ENCODE data around the gene ALKBH7.
"Not testable (repeated sequence)": the region's sequence is repeated elsewhere in the genome, so short reads cannot be mapped to it uniquely, and the experiment has no call there.

The ALKBH7 gene

DNA sequence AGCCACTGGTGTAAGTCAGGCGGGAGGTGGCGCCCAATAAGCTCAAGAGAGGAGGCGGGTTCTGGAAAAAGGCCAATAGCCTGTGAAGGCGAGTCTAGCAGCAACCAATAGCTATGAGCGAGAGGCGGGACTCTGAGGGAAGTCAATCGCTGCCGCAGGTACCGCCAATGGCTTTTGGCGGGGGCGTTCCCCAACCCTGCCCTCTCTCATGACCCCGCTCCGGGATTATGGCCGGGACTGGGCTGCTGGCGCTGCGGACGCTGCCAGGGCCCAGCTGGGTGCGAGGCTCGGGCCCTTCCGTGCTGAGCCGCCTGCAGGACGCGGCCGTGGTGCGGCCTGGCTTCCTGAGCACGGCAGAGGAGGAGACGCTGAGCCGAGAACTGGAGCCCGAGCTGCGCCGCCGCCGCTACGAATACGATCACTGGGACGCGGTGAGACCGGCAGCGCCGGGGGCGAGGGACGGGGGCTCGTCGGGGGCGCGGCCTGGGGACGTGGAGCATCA, at the start of gene ALKBH7:
Gene ALKBH7, plus strand, starts transcription at position 201 of the 502 bp plus-strand sequence. Its CDS starts 27 bp downstream, at position 228.
- DNase-seq: peak; percentile 99

- no peak for DNase-seq
These were observed 47.8 kb upstream of the ALKBH7 start for GRCh38 chr19:6324757-6325156.

DNA sequence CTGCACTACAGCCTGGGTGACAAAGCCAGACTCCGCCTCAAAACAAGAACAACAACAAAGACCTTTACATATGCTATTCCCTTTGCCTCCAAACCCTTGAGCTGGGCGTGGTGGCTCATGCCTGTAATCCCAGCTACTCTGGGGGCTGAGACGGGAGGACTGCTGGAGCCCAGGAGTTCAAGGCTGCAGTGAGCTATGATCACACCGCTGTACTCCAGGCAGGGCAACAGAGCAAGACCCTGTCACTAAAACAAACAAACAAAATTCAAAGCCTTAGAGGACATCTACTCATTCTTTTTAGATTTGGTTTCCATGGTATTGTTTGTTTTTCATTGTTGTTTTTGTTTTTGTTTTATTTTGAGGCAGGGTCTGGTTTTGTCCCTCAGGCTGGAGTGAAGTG, 47.0 kb upstream of the ALKBH7 start:
- DNase-seq: no peak

GRCh38 chr19:6326815-6327214, 45.8 kb upstream of the ALKBH7 start:
- no peak for DNase-seq

GRCh38 chr19:6333439-6333838, 39.2 kb upstream of the ALKBH7 start, which contains the start of gene ACER1:
TSS of gene ACER1 (minus strand) at chr19:6333612. CDS start at chr19:6333551, 61 bp downstream.
- no peak for DNase-seq

DNA sequence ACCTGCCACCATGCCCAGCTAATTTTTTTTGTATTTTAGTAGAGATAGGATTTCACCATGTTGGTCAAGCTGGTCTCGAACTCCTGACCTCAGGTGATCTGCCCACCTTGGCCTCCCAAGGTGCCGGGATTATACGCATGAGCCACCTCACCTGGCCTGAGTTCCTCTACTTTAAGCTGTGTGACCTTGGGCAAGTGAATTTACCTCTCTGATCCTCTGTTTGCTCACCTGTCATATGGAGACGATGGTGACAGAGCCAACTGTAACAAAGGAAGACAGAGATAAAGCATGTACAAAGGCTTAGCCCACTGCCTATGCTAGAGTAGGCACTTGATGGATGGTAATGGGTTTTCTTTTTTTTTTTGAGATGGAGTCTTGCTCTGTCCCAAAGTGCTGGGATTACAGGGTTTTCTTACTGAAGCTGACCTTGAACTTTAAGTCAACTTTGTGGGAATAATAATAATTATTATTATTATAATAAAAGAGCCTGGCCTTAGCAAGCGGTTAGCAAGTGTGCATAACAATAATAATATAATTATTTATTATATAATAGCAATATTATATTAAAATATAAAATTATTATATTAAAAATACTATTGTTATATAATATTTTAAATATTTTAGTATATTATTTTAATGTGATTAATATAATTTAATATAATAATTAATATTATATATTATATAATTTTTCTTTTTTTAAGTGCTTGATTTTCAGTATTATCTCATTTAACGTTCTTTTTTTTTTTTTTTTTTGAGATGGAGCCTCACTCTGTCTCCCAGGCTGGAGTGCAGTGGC, 37.9 kb upstream of the ALKBH7 start:
- DNase-seq: no peak

DNA sequence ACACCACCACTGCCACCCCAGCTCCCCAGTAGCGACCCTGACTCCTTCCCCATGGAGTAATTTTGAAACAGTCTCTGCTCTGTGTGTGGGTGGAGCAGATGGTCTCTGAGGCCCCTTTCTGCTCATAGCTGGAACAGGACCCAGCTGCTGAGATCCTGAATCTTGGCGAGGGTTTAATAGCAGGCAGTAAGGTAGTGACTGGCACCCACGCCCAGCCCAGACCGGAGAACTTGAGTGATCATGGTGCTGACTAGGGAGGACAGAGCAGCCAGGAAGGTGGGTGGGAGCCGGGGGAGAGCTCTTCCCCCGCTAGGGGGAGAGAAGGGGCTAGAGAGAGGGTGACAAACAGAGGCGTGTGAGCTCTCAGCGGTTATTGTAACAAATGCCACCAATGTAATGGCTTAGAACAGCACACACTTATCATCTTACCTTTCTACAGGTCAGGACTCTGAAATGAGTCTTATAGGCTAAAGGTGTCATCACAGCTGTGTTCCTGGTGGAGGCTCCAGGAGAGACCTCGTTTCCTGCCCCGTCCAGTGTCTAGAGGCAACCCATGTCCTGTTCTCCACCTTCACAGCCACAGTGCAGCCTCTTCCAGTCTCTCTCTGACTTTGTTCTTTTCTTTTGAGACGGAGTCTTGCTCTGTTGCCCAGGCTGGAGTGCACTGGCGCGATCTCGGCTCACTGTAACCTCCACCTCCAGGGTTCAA, 31.9 kb upstream of the ALKBH7 start:
- DNase-seq: no peak

- no peak for DNase-seq
These were observed 29.1 kb upstream of the ALKBH7 start for GRCh38 chr19:6343462-6343861.

- DNase-seq: not testable (repeated sequence)
These were observed 23.3 kb upstream of the ALKBH7 start for GRCh38 chr19:6349271-6349670.

DNA sequence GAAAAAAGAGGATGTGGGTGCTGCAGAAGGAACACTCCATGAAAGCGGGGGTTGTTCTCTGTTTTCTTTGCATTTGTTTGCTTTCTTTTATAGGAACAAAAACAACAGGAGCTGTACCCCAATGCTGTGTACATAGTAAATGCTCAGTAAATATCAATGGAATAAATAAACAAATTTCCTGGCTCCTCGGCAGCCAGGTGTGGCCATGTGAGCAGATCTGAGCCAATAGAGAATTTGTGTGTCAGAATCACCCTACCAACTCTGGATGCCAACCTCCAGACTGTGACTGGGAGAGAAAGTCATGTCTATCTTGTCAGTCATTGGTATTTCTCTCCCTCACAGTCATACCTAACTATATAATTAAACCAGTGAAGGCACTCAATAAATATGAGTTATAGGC, 21.9 kb upstream of the ALKBH7 start:
- no peak for DNase-seq

DNA sequence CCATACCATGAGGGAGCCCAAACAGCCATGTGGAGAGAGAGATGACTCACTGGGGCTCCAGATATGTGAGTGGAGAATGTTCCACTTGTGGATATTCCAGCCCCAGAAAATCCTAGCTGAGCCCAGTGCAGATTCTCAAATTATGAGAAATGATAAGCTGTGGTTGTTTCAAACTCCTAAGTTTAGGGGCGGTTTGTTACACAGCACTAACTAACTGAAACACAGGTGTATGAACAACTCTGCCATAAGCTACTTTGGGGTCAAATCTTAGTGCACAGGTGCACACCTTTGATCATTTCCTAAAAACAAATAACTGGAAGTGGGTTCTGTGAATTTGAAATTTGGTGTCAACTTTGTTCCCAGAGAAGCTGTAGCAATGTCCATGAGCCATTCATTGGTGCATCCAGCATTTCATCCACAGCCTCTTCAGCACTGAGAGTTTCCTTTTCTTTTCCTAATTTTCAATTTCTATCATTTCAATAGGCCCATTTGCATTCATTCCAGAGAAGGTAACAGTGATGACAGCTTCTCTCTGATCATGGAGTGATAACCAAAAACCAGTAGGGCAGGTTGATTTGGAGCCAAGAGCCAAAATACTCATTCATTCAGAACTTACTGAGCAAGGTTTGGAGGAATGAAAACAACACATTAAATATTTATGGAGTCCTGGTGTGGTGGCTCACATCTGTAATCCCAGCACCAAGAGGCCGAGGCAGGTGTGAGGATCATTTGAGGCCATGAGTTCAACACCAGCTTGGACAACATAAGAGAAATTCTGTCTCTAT, 20.0 kb upstream of the ALKBH7 start:
- DNase-seq: no peak

DNA sequence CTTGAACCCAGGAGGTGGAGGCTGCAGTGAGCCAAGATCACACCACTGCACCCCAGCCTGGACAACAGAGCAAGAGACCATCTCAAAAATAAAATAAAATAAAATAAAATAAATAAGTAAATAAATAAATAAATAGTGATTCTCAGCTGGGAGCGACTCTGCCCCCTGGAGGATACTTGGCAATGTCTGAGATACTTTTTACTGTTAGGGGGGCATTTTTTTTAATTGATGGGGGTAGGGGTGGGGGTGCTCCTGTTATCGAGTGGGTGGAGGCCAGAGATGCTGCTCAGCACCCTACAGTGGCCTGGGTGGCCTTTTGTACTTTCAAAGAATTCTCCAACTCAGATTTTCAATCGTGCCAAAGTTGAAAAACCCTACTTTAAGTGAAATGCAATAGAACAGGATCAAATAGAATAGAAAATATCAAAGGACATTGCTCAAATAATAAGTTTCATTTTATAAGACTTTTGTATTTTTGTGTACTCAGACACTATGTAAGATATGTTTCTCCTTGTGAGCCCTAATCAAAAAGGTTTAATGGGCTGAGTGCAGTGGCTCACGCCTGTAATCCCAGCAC, 18.4 kb upstream of the ALKBH7 start:
- no peak for DNase-seq

- DNase-seq: not testable (repeated sequence)
These were observed 17.1 kb upstream of the ALKBH7 start for GRCh38 chr19:6355321-6356040.

- DNase-seq: no peak
These were observed 15.4 kb upstream of the ALKBH7 start for GRCh38 chr19:6357174-6357573.

- no peak for DNase-seq
These were observed 14.6 kb upstream of the ALKBH7 start for GRCh38 chr19:6358003-6358402.

GRCh38 chr19:6359568-6360341, 12.8 kb upstream of the ALKBH7 start:
- DNase-seq: no peak

DNA sequence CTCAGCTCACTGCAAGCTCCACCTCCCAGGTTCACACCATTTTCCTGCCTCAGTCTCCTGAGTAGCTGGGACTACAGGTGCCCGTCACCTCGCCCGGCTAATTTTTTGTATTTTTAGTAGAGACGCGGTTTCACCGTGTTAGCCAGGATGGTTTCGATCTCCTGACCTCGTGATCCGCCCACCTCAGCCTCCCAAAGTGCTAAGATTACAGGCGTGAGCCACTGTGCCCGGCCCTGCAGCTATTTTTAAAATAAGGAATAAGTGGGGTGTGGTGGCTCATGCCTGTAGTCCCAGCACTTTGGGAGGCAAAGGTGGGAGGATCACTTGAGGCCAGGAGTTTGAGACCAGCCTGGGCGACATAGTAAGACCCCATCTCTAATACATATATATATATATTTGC, 12.1 kb upstream of the ALKBH7 start:
- not testable (repeated sequence) for DNase-seq

GRCh38 chr19:6360857-6361216, 11.8 kb upstream of the ALKBH7 start:
- not testable (repeated sequence) for DNase-seq

- DNase-seq: no peak
These were observed 10.6 kb upstream of the ALKBH7 start for GRCh38 chr19:6362027-6362350.

- peak; percentile 25 for DNase-seq
These were observed 10.2 kb upstream of the ALKBH7 start for GRCh38 chr19:6362351-6362801.

- DNase-seq: no peak
These were observed 8.2 kb upstream of the ALKBH7 start for GRCh38 chr19:6364353-6364752.
